Brain microvascular endothelial cell (primary cell): Measurements from ENCODE around the gene CCDC3.

ENCODE experiments used
- DNase-seq: peaks from one replicate; pipeline ENCODE4 v3.0.0-alpha.2; 2020
- H3K27ac ChIP-seq: fragments of 250-450 bp; sonication (Bioruptor Pico); 2 replicates; pipeline ENCODE4 v1.5.1; 2020; ENCODE audit warnings: mild to moderate bottlenecking, moderate library complexity
- H3K27me3 ChIP-seq: fragments of 250-450 bp; sonication (Bioruptor Pico); replicated peaks from 2 replicates; pipeline ENCODE4 v1.5.1; 2020; ENCODE audit warnings: mild to moderate bottlenecking
- H3K36me3 ChIP-seq: fragments of 250-450 bp; sonication (Bioruptor Pico); replicated peaks from 2 replicates; pipeline ENCODE4 v1.5.1; 2020; ENCODE audit warnings: mild to moderate bottlenecking
- H3K4me3 ChIP-seq: 2 replicates; pipeline ENCODE4 v1.5.1; 2011; ENCODE audit warnings: low read depth, mild to moderate bottlenecking, control low read depth, low read length, moderate library complexity
- in situ Hi-C: cut with HindIII; loops from 2 replicates; pipeline ENCODE4 v1.10.0; 2017; ENCODE audit warnings: low sequenced_read_pairs, low pct_ligation_motif_present
- TF ChIP-seq, protein P1 (sequence below): IDR thresholded peaks from 2 replicates; pipeline ENCODE4 v1.5.1; 2011; ENCODE audit warnings: low read depth, mild to moderate bottlenecking, moderate library complexity, low read length, control low read depth, inconsistent platforms; ENCODE audit errors: missing control alignments

The CCDC3 gene

DNA sequence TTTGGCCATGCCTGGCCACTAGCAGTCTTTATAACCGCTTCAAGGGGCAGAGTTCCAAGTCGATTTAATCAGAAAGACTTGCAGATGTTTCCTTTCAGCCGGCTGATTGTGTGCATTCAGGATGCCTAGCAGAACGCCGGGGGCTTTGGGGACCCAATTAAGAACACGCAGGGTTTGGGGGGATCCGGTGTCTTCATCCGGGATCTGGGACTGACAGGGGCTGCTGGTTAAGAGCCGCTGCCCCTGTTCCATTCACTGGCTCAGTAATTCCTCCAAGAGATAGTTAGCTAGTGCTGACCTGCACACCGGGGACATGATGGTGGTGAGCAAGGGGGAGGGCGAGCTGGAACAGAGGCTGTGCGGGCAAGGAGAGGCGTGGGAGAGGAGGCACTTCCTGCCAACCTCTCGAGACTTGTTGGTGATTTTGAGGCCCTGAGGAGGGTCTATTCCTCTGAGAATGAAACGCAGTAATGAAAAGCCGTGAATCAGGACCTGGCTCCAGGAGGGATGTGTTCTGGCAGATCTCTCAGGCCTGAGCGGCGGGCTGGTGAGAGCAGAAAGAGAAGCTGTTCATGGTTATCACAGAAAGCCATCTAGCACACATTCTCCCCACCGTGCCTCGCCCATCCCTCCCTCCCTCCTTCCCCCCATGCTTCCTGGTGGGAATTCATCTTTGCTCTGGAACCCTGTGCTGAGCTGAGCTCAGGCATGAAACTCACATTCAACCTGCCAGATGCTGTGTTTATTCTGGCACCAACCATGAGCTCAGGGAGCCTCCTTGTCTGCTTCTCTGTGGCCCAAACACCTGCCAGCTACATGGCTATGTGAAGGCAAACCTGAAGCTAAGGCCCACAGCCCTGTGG is 152.0 kb downstream of the CCDC3 start:
- in situ Hi-C loops, result no loop called here
- TF ChIP-seq, protein P1, sequence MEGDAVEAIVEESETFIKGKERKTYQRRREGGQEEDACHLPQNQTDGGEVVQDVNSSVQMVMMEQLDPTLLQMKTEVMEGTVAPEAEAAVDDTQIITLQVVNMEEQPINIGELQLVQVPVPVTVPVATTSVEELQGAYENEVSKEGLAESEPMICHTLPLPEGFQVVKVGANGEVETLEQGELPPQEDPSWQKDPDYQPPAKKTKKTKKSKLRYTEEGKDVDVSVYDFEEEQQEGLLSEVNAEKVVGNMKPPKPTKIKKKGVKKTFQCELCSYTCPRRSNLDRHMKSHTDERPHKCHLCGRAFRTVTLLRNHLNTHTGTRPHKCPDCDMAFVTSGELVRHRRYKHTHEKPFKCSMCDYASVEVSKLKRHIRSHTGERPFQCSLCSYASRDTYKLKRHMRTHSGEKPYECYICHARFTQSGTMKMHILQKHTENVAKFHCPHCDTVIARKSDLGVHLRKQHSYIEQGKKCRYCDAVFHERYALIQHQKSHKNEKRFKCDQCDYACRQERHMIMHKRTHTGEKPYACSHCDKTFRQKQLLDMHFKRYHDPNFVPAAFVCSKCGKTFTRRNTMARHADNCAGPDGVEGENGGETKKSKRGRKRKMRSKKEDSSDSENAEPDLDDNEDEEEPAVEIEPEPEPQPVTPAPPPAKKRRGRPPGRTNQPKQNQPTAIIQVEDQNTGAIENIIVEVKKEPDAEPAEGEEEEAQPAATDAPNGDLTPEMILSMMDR, result no peak

GRCh38 chr10:12848439-12849173 is 152.9 kb downstream of the CCDC3 start:
- in situ Hi-C loops, result no loop called here
- H3K36me3 ChIP-seq, result no peaks in the 10 kb centered on the region
- H3K4me3 ChIP-seq, result no peak overlapping the region
- no peak overlapping the region for H3K27ac ChIP-seq
- TF ChIP-seq, protein P1, result no peak
- no peak for DNase-seq
- no peaks in the 10 kb centered on the region for H3K27me3 ChIP-seq

More for the DNA sequence above, 152.0 kb downstream of the CCDC3 start:
- Histone ChIP-seq H3K27ac (no peak overlapping the region), H3K36me3 (no peaks in the 10 kb centered on the region), H3K4me3 (no peak overlapping the region), H3K27me3 (peaks cover 2% of the 10 kb centered on the region)
- no peak for DNase-seq

DNA sequence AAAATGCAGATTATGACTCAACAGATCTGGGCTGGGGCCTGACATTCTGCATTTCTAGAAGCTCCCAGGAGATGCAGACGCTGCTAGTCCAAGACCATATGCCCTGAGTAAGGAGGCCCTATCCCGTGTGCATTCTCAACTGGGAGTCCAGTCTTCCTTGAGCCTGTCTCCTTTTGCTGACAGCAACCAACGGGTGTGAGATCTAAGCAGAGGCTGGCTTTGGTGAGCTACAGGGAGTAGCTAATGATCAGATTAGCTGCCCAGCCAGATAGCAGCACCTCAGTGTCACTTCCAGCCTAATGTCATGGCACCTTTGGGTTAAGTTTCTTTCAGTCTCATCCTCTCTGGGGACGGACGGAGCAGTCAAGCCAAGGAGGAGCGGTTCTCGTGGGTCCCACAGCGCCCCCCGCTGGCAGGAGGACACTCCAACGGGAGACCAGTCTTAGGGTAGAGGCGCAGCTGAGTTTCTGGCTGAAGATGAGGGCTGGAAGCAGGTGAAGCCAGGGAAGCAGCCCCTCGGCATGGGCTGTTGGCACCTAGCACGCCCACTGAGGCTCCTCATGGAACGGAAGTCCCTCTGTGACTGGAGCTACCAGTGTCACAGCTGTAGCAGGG is 154.0 kb downstream of the CCDC3 start:
- no peaks in the 10 kb centered on the region for H3K36me3 ChIP-seq
- H3K27me3 ChIP-seq, result no peaks in the 10 kb centered on the region
- in situ Hi-C loops, result no loop called here
- TF ChIP-seq, protein P1, result peak; percentile 55
- H3K4me3 ChIP-seq, result no peak overlapping the region
- DNase-seq, result no peak
- H3K27ac ChIP-seq, result no peak overlapping the region

DNA sequence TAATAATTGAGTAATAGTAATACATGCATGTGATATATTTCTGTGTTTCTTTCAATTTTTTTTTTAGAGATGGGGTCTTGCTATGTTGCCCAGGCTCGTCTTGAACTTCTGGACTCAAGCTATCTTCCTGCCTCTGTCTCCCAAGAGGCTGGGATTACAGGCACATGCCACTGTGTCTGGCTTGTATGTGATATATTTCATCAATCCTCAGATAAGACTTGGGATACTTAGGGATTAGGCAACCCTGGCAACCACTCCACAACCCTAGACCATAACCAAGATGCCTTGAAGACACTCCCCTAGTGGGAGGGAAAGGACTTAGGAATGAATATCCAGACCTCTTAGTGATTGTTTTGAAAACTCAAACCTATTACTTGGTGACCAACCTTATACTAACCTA is 154.8 kb downstream of the CCDC3 start:
- peak; percentile 35 for DNase-seq
- Histone ChIP-seq H3K36me3 (no peaks in the 10 kb centered on the region), H3K27ac (no peak overlapping the region), H3K27me3 (no peaks in the 10 kb centered on the region), H3K4me3 (no peak overlapping the region)
- in situ Hi-C loops, result no loop called here
- TF ChIP-seq, protein P1, result no peak
